ENCODE data around the gene AMER3. TPM values are rescaled to one million over a fixed set of nuclear protein-coding genes. Genes with fewer than 3 reads are reported as not detected.

AMER3 gene
- total and polyA plus RNA-seq, 2 experiments from 2014 or later = 0.05 to 1.00 TPM

GRCh38 chr2:130790804-130791616, 35.7 kb downstream of the AMER3 start:
- no peak for DNase-seq (ENCODE audit: low spot score)
- H3K79me2 ChIP-seq = no peaks in the 10 kb centered on the region
- no peak overlapping the region for H2AFZ ChIP-seq

GRCh38 chr2:130791617-130791939, 36.2 kb downstream of the AMER3 start:
- H3K79me2 ChIP-seq = no peaks in the 10 kb centered on the region
- H3K27me3 ChIP-seq = no peaks in the 10 kb centered on the region
- no peaks in the 10 kb centered on the region for H3K9me3 ChIP-seq (ENCODE audit: low read depth)
- H3K9me2 ChIP-seq (replicated peaks; ENCODE audit: insufficient read depth) = no peaks in the 10 kb centered on the region
- H3K4me3 ChIP-seq = no peak overlapping the region
- H3K4me2 ChIP-seq = no peak overlapping the region
- no peaks in the 10 kb centered on the region for H3K36me3 ChIP-seq (replicated peaks; ENCODE audit: insufficient read depth, low read depth)
- no peak overlapping the region for H2AFZ ChIP-seq
- no peaks in the 10 kb centered on the region for H3K4me1 ChIP-seq (ENCODE audit: insufficient read depth)
- TF ChIP-seq EZH2 (IDR thresholded peaks at IDR 0.05; ENCODE audit: borderline replicate concordance) (no peak), EZH2phosphoT487 (IDR thresholded peaks at IDR 0.05; ENCODE audit: low read depth, severe bottlenecking, unreplicated experiment) (no peak), CTCF (IDR thresholded peaks at IDR 0.05; ENCODE audit: poor library complexity) (no peak)
- DNase-seq (ENCODE audit: low spot score) = no peak
- H4K20me1 ChIP-seq (ENCODE audit: insufficient read depth, poor library complexity, severe bottlenecking) = no peaks in the 10 kb centered on the region
- H3K27ac ChIP-seq = no peak overlapping the region
- 61% methylated on average over 4 of the region's 4 CpGs for WGBS (ENCODE audit: low lambda C conversion rate, missing lambda C conversion rate)

More at GRCh38 chr2:130790804-130791616, 35.7 kb downstream of the AMER3 start:
- no peaks in the 10 kb centered on the region for H3K27me3 ChIP-seq
- 92% methylated on average over 9 of the region's 9 CpGs for WGBS (ENCODE audit: low lambda C conversion rate, missing lambda C conversion rate)
- no peaks in the 10 kb centered on the region for H3K4me1 ChIP-seq (ENCODE audit: insufficient read depth)
- no peaks in the 10 kb centered on the region for H4K20me1 ChIP-seq (ENCODE audit: insufficient read depth, poor library complexity, severe bottlenecking)
- no peaks in the 10 kb centered on the region for H3K9me3 ChIP-seq (ENCODE audit: low read depth)
- no peak for TF ChIP-seq EZH2phosphoT487 (IDR thresholded peaks at IDR 0.05; ENCODE audit: low read depth, severe bottlenecking, unreplicated experiment)
- TF ChIP-seq EZH2 (IDR thresholded peaks at IDR 0.05; ENCODE audit: borderline replicate concordance) = no peak
- TF ChIP-seq CTCF (IDR thresholded peaks at IDR 0.05; ENCODE audit: poor library complexity) = no peak
- H3K9me2 ChIP-seq (replicated peaks; ENCODE audit: insufficient read depth) = no peaks in the 10 kb centered on the region
- H3K27ac ChIP-seq = no peak overlapping the region
- H3K36me3 ChIP-seq (replicated peaks; ENCODE audit: insufficient read depth, low read depth) = no peaks in the 10 kb centered on the region
- H3K4me2 ChIP-seq = no peak overlapping the region
- H3K4me3 ChIP-seq = no peak overlapping the region

- no peak overlapping the region for H2AFZ ChIP-seq
- no peaks in the 10 kb centered on the region for H3K9me3 ChIP-seq (ENCODE audit: low read depth)
- no peak overlapping the region for H3K4me2 ChIP-seq
- H3K27me3 ChIP-seq = no peaks in the 10 kb centered on the region
- peaks cover 6% of the 10 kb centered on the region for H3K4me1 ChIP-seq (ENCODE audit: insufficient read depth)
- no peaks in the 10 kb centered on the region for H3K79me2 ChIP-seq
- TF ChIP-seq EZH2phosphoT487 (IDR thresholded peaks at IDR 0.05; ENCODE audit: low read depth, severe bottlenecking, unreplicated experiment) = no peak
- no peak for TF ChIP-seq CTCF (IDR thresholded peaks at IDR 0.05; ENCODE audit: poor library complexity)
- TF ChIP-seq EZH2 (IDR thresholded peaks at IDR 0.05; ENCODE audit: borderline replicate concordance) = no peak
- WGBS (ENCODE audit: low lambda C conversion rate, missing lambda C conversion rate) = 74% methylated on average over 2 of the region's 2 CpGs
- H3K9me2 ChIP-seq (replicated peaks; ENCODE audit: insufficient read depth) = no peaks in the 10 kb centered on the region
- H3K27ac ChIP-seq = no peak overlapping the region
- no peaks in the 10 kb centered on the region for H3K36me3 ChIP-seq (replicated peaks; ENCODE audit: insufficient read depth, low read depth)
- H4K20me1 ChIP-seq (ENCODE audit: insufficient read depth, poor library complexity, severe bottlenecking) = no peaks in the 10 kb centered on the region
- no peak for DNase-seq (ENCODE audit: low spot score)
- no peak overlapping the region for H3K4me3 ChIP-seq
Observed at GRCh38 chr2:130795431-130795830, 40.1 kb downstream of the AMER3 start.

All from hepatocyte (in vitro differentiated cells).